Measurements from ENCODE around the gene DGCR6L.
"Not testable (repeated sequence)": the region's sequence is repeated elsewhere in the genome, so short reads cannot be mapped to it uniquely, and the experiment has no call there.

Gene DGCR6L

GRCh38 chr22:20319745-20320658, at the start of gene DGCR6L:
Gene DGCR6L, minus strand, starts transcription at chr22:20320060. Its CDS starts 72 bp downstream, at chr22:20319988.
- peak; percentile 68 for DNase-seq

- not testable (repeated sequence) for DNase-seq
Measured at GRCh38 chr22:20368875-20369274, 49.0 kb upstream of the DGCR6L start.

GRCh38 chr22:20366841-20367240, 47.0 kb upstream of the DGCR6L start:
- not testable (repeated sequence) for DNase-seq

- not testable (repeated sequence) for DNase-seq
Measured at GRCh38 chr22:20364335-20365260, 44.7 kb upstream of the DGCR6L start.

GRCh38 chr22:20362403-20362802, 42.5 kb upstream of the DGCR6L start:
- DNase-seq: not testable (repeated sequence)

GRCh38 chr22:20361752-20362229, 41.9 kb upstream of the DGCR6L start:
- not testable (repeated sequence) for DNase-seq

GRCh38 chr22:20360866-20361751, 41.2 kb upstream of the DGCR6L start:
- DNase-seq: not testable (repeated sequence)

GRCh38 chr22:20360261-20360660, 40.4 kb upstream of the DGCR6L start:
- not testable (repeated sequence) for DNase-seq

- not testable (repeated sequence) for DNase-seq
Measured at GRCh38 chr22:20358503-20359239, 38.8 kb upstream of the DGCR6L start.

- DNase-seq: not testable (repeated sequence)
Measured at GRCh38 chr22:20357967-20358366, 38.1 kb upstream of the DGCR6L start.

- DNase-seq: not testable (repeated sequence)
Measured at GRCh38 chr22:20356906-20357305, 37.0 kb upstream of the DGCR6L start.

- not testable (repeated sequence) for DNase-seq
Measured at GRCh38 chr22:20355939-20356636, 36.2 kb upstream of the DGCR6L start.

- DNase-seq: no peak
Measured at GRCh38 chr22:20354238-20354975, 34.5 kb upstream of the DGCR6L start.

- DNase-seq: not testable (repeated sequence)
Measured at GRCh38 chr22:20352536-20352935, 32.7 kb upstream of the DGCR6L start.

- DNase-seq: not testable (repeated sequence)
Measured at GRCh38 chr22:20346553-20346952, 26.7 kb upstream of the DGCR6L start.

- not testable (repeated sequence) for DNase-seq
Measured at GRCh38 chr22:20338291-20338690, 18.4 kb upstream of the DGCR6L start.

- DNase-seq: not testable (repeated sequence)
Measured at GRCh38 chr22:20337807-20338206, 17.9 kb upstream of the DGCR6L start.

- not testable (repeated sequence) for DNase-seq
Measured at GRCh38 chr22:20336561-20336960, 16.7 kb upstream of the DGCR6L start.

GRCh38 chr22:20328569-20328930, 8.7 kb upstream of the DGCR6L start:
- DNase-seq: not testable (repeated sequence)

GRCh38 chr22:20325996-20326395, 6.1 kb upstream of the DGCR6L start:
- not testable (repeated sequence) for DNase-seq

Measured in NCI-H1105 (cell line).